Measurements from ENCODE around the gene MRC1.

- TF ChIP-seq CTCF (IDR thresholded peaks at IDR 0.05) (no peak), EP300 (IDR thresholded peaks at IDR 0.05) (no peak)
Observed at GRCh38 chr10:17842641-17843040, 33.5 kb downstream of the MRC1 start.

Data from gastroesophageal sphincter (tissue), 3 donors.